WERI-Rb-1 (cell line): Measurements from ENCODE around the gene LTB4R2.

Experiments used
- DNase-seq: peaks from one replicate; pipeline ENCODE4 v3.0.0-alpha.2; 2020
- H3K27ac ChIP-seq: fragments of 250-450 bp; sonication (Bioruptor Pico); 2 replicates; pipeline ENCODE4 v1.5.1; 2020; ENCODE audit warnings: mild to moderate bottlenecking, moderate library complexity
- H3K27me3 ChIP-seq: fragments of 250-450 bp; sonication (Bioruptor Pico); 2 replicates; pipeline ENCODE4 v1.5.1; 2021; ENCODE audit warnings: mild to moderate bottlenecking, low read depth, moderate library complexity; ENCODE audit not compliant: insufficient read depth, severe bottlenecking
- H3K36me3 ChIP-seq: fragments of 250-450 bp; sonication (Bioruptor Pico); 2 replicates; pipeline ENCODE4 v1.5.1; 2020; ENCODE audit warnings: mild to moderate bottlenecking, moderate library complexity
- H3K4me3 ChIP-seq: 2 replicates; pipeline ENCODE4 v1.5.1; 2011; ENCODE audit warnings: low read depth, mild to moderate bottlenecking, control low read depth, low read length
- H3K9me3 ChIP-seq: fragments of 250-450 bp; sonication (Bioruptor Pico); 2 replicates; pipeline ENCODE4 v1.5.1; 2021; ENCODE audit warnings: mild to moderate bottlenecking, moderate library complexity; ENCODE audit not compliant: severe bottlenecking
- CTCF ChIP-seq: IDR thresholded peaks from 2 replicates; pipeline ENCODE4 v1.5.1; 2011; ENCODE audit warnings: low read depth, mild to moderate bottlenecking, control low read depth, inconsistent platforms, low read length

LTB4R2 gene

GRCh38 chr14:24269910-24270536, 39.9 kb upstream of the LTB4R2 start:
- no peak for TF ChIP-seq CTCF
- H3K27ac ChIP-seq, result no peak overlapping the region
- H3K36me3 ChIP-seq, result no peaks in the 10 kb centered on the region
- DNase-seq, result no peak
- no peak overlapping the region for H3K4me3 ChIP-seq
- H3K9me3 ChIP-seq, result no peaks in the 10 kb centered on the region
- no peaks in the 10 kb centered on the region for H3K27me3 ChIP-seq

GRCh38 chr14:24270537-24271133, 39.3 kb upstream of the LTB4R2 start:
- H3K9me3 ChIP-seq, result no peaks in the 10 kb centered on the region
- DNase-seq, result no peak
- no peak for TF ChIP-seq CTCF
- H3K27me3 ChIP-seq, result no peaks in the 10 kb centered on the region
- peak overlapping the region; percentile 65 for H3K4me3 ChIP-seq
- H3K36me3 ChIP-seq, result no peaks in the 10 kb centered on the region
- H3K27ac ChIP-seq, result peak overlapping the region; percentile 94

DNA sequence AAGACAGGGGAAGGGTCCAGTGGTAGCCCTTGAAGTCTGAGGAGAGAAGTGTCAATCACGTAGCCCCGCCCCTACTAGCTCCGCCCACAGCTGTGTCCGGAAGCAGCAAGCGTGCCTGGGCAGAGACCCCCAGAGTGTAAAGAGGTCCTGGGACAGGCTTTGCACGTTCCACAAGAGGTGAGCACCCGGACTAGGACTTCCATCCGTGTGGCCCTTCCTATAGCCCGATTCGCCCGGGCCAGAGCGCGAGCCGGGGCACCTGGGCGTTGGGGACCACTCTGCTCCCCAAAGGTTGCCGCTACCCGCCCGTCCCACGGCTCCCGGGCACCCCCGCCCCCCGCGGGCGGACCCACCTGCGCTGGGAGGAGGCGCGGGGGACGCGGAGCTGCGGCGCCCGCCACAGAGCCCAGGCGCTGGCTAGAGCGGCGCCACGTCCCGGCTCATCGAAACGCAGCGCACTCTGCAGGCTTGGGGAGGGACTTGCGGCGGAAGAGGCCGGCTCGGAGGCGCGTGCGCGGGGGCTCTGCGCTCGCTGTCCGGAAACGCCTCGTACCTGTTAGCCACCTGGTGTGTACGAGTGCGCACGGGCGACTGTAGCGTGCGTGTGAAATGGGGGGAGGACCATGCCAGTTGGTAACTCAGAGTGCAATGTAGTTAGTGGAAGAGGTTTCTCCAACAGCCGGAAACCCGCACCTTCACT, 38.7 kb upstream of the LTB4R2 start, which contains the start of gene RABGGTA:
RABGGTA (minus strand) TSS at position 464 of the 700 bp plus-strand sequence. CDS start 482 bp downstream, outside the sequence.
- Histone ChIP-seq H3K4me3 (peak within 1 kb of the TSS; percentile 65), H3K27ac (peak within 1 kb of the TSS; percentile 94), H3K27me3 (no peaks in the 10 kb centered on the region), H3K36me3 (no peaks in the 10 kb centered on the region), H3K9me3 (no peaks in the 10 kb centered on the region)
- DNase-seq, result peak; percentile 91
- TF ChIP-seq CTCF, result peak; percentile 88

DNA sequence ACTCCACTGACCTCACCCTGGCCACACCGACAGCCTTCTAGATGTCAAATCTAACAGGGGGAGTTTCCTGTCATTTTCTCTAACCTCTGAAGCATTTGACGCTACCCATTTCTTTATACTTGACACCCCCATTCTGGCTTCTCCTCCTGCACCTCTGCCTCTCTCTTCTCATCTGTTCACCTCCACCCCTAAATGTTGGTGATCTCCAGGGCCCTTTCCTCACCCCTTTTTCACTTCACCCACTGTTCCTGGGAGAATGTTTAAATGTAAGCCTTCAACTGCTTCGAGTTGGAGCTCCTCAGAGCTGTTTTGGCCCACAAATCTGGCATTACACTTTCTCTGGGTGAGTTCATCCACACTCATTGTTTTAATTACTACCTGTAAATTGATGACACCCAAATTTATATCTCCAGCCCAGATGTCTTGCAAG, 38.1 kb upstream of the LTB4R2 start:
- no peak for DNase-seq
- no peak for TF ChIP-seq CTCF
- H3K27ac ChIP-seq, result peak overlapping the region; percentile 94

DNA sequence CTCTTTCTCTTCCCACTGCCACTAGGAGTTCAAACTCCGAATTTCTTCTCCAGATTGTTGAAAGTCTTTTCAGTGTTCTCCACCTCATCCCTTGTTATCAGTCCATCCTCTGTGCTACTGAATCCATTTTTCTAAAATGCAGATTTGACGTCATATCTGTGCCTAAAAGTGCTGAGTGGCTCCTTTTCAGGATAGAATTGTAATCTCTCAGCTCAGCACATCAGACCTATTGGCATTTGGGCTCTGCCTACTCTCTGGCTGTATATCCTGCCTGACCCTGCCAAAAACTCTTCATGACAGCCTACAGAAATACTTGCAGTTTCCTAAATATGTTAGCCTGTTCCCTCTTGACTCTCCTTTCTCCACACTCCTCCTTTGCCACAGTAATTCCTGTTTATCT, 37.5 kb upstream of the LTB4R2 start:
- DNase-seq, result no peak
- Histone ChIP-seq H3K9me3 (no peaks in the 10 kb centered on the region), H3K27me3 (no peaks in the 10 kb centered on the region), H3K36me3 (no peaks in the 10 kb centered on the region), H3K27ac (peak overlapping the region; percentile 83; the same call in 1 of the 2 replicates), H3K4me3 (no peak overlapping the region)
- no peak for TF ChIP-seq CTCF

More for the DNA sequence above, 38.1 kb upstream of the LTB4R2 start:
- no peaks in the 10 kb centered on the region for H3K27me3 ChIP-seq
- peak overlapping the region; percentile 65 for H3K4me3 ChIP-seq
- H3K9me3 ChIP-seq, result no peaks in the 10 kb centered on the region
- no peaks in the 10 kb centered on the region for H3K36me3 ChIP-seq
